ACC112 (cell line): Measurements from ENCODE around the gene CHTOP.
A peak's percentile ranks its signal among the peaks of the same experiment; 100 is the strongest.

ENCODE experiments used
- H2AFZ ChIP-seq: fragments of 200-600 bp; sonication (generic); one replicate; pipeline ENCODE4 v1.6.0; 2017; ENCODE audit warnings: antibody characterized with exemption, low read length; ENCODE audit not compliant: unreplicated experiment
- H3K27ac ChIP-seq: fragments of 200-600 bp; sonication (generic); 2 replicates; pipeline ENCODE4 v1.5.1; 2014; ENCODE audit warnings: low read depth, mild to moderate bottlenecking, antibody characterized with exemption, low read length, moderate library complexity
- H3K27me3 ChIP-seq: fragments of 200-600 bp; sonication (generic); 2 replicates; pipeline ENCODE4 v1.6.1; 2014; ENCODE audit warnings: mild to moderate bottlenecking, antibody characterized with exemption, low read length, moderate library complexity, mixed read lengths; ENCODE audit not compliant: insufficient read depth
- H3K36me3 ChIP-seq: fragments of 200-600 bp; sonication (generic); 2 replicates; pipeline ENCODE4 v1.6.1; 2016; ENCODE audit warnings: mild to moderate bottlenecking, antibody characterized with exemption, low read length, moderate library complexity, mixed read lengths; ENCODE audit not compliant: insufficient read depth
- H3K4me1 ChIP-seq: fragments of 200-600 bp; sonication (generic); one replicate; pipeline ENCODE4 v1.6.1; 2016; ENCODE audit warnings: low read length, mixed read lengths; ENCODE audit not compliant: insufficient read depth, unreplicated experiment, control insufficient read depth
- H3K4me3 ChIP-seq: fragments of 200-600 bp; sonication (generic); 2 replicates; pipeline ENCODE4 v1.5.1; 2014; ENCODE audit warnings: mild to moderate bottlenecking, low read depth, low read length
- H3K79me2 ChIP-seq: fragments of 200-600 bp; sonication (generic); one replicate; pipeline ENCODE4 v1.6.0; 2016; ENCODE audit warnings: low read length; ENCODE audit not compliant: control insufficient read depth, unreplicated experiment, insufficient read depth

Gene CHTOP

DNA sequence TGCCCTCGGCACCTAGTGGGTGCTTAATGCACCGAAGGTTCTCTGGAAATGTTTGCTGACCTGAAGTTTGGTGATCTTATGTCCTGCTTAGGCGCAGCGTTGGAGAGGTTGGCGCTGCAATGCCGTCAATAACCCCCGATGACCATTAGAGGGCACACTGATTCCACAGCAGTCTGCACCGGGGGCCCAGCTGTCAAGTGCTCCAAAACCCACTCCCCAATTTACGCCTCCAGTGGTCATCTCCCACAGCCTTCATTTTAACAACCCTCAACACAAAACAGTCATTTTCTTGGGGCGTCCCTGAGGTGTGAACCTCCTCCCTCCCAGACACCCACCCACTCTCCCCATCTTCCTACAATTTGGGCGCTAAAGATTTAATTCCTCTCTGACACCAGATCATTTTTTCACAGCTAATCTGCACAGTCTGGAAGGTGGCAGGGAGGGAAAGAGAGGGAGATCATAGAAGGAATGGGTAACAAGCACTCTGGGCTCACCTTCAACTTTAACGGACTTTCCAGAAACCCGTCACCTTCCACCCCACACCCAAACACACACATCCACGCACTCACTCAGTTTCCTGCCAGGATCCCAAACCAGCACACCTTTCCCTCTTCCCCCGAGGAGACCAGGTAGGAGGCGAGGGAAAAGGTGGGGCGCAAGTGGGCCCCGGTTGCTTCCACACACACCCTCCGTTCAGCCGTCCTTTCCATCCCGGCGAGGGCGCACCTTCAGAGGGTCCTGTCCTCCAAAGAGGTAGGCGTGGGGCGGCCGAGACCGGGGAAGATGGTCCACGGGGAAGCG lies 44.1 kb downstream of the CHTOP start:
- no peaks in the 10 kb centered on the region for H3K79me2 ChIP-seq
- peak overlapping the region; percentile 73 for H3K4me3 ChIP-seq
- H3K36me3 ChIP-seq: no peaks in the 10 kb centered on the region
- peak overlapping the region; percentile 69 for H2AFZ ChIP-seq
- peaks cover 38% of the 10 kb centered on the region for H3K27me3 ChIP-seq
- H3K4me1 ChIP-seq: no peaks in the 10 kb centered on the region
- no peak overlapping the region for H3K27ac ChIP-seq

DNA sequence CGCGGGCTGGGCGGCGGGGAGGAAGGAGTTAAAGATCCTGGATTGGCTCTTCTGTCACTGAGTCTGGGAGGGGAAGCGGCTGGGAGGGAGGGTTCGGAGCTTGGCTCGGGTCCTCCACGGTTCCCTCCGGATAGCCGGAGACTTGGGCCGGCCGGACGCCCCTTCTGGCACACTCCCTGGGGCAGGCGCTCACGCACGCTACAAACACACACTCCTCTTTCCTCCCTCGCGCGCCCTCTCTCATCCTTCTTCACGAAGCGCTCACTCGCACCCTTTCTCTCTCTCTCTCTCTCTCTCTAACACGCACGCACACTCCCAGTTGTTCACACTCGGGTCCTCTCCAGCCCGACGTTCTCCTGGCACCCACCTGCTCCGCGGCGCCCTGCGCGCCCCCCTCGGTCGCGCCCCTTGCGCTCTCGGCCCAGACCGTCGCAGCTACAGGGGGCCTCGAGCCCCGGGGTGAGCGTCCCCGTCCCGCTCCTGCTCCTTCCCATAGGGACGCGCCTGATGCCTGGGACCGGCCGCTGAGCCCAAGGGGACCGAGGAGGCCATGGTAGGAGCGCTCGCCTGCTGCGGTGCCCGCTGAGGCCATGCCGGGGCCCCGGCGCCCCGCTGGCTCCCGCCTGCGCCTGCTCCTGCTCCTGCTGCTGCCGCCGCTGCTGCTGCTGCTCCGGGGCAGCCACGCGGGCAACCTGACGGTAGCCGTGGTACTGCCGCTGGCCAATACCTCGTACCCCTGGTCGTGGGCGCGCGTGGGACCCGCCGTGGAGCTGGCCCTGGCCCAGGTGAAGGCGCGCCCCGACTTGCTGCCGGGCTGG lies 44.9 kb downstream of the CHTOP start, which contains the start of gene NPR1:
Gene NPR1, plus strand, starts transcription at position 170 of the 818 bp plus-strand sequence. Its CDS starts 421 bp downstream, at position 591.
- peaks cover 38% of the 10 kb centered on the region for H3K27me3 ChIP-seq
- no peaks in the 10 kb centered on the region for H3K36me3 ChIP-seq
- no peaks in the 10 kb centered on the region for H3K79me2 ChIP-seq
- H2AFZ ChIP-seq: peak within 1 kb of the TSS; percentile 69
- H3K27ac ChIP-seq: no peak within 1 kb of the TSS
- H3K4me3 ChIP-seq: peak within 1 kb of the TSS; percentile 73
- no peaks in the 10 kb centered on the region for H3K4me1 ChIP-seq

GRCh38 chr1:153679337-153680119 lies 45.7 kb downstream of the CHTOP start:
- H3K27me3 ChIP-seq: peaks cover 38% of the 10 kb centered on the region

DNA sequence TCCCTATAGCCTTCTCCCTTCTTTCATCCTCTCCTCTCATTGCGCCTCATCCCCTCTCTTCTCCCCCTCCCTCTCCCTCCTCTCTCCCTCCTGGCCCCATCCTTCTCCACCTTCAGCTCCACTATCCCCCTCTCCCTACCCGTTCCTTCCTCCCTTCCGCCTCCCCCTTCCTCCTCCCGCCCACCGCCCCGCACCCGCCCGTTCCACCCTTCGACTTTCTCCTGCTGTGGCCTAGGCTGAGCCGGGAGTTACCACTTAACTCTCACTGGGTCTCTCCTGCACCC lies 46.2 kb downstream of the CHTOP start:
- H3K4me1 ChIP-seq: no peaks in the 10 kb centered on the region
- H3K27me3 ChIP-seq: peaks cover 38% of the 10 kb centered on the region
- H3K4me3 ChIP-seq: no peak overlapping the region
- H2AFZ ChIP-seq: no peak overlapping the region
- no peak overlapping the region for H3K27ac ChIP-seq
- H3K79me2 ChIP-seq: no peaks in the 10 kb centered on the region
- H3K36me3 ChIP-seq: no peaks in the 10 kb centered on the region

More at GRCh38 chr1:153679337-153680119, 45.7 kb downstream of the CHTOP start:
- no peaks in the 10 kb centered on the region for H3K4me1 ChIP-seq
- H2AFZ ChIP-seq: peak overlapping the region; percentile 69
- no peak overlapping the region for H3K27ac ChIP-seq
- H3K79me2 ChIP-seq: no peaks in the 10 kb centered on the region
- H3K36me3 ChIP-seq: no peaks in the 10 kb centered on the region
- peak overlapping the region; percentile 73 for H3K4me3 ChIP-seq

DNA sequence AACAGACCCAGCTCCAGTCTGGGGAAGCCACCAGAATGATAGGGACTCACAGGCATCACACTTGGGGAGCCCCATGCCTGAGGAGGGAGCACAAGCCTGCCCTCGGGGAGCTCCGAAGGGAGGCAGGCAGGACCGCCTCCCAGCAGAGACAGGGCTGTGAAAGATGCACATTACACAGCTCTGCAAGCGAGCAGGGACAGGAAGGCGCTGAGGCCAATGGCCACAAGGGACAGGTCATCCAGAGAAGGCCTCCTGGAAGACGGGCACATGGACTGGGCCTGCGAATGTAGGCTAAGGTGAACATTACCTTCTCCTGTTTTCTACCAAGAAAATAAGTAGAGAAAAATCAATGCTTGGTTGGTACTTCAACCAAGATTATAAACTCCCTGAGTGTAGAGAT lies 48.9 kb downstream of the CHTOP start:
- Histone ChIP-seq H2AFZ (no peak overlapping the region), H3K79me2 (no peaks in the 10 kb centered on the region), H3K4me1 (no peaks in the 10 kb centered on the region), H3K36me3 (no peaks in the 10 kb centered on the region), H3K27me3 (peaks cover 38% of the 10 kb centered on the region), H3K27ac (no peak overlapping the region), H3K4me3 (no peak overlapping the region)

DNA sequence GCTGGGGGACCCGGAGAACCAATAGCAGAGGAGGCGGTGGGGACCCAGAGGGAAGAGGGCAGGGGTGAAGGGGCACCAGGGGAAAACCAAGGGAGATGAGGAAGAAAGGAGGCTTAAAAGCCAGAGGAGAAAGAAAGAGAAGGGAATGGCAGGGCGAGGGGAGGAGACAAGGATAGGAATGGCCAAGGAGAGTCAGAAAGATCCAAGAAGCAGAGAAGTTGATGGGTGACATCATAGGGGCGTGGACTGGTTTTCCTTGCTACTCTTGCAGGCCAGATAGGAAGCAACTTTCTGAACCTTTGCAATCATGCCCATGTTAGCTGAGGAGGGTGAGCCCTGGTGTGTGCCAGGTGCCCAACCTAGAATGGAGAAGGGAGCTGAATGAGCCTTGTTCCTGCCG lies 50.0 kb downstream of the CHTOP start:
- no peaks in the 10 kb centered on the region for H3K36me3 ChIP-seq
- no peak overlapping the region for H3K27ac ChIP-seq

DNA sequence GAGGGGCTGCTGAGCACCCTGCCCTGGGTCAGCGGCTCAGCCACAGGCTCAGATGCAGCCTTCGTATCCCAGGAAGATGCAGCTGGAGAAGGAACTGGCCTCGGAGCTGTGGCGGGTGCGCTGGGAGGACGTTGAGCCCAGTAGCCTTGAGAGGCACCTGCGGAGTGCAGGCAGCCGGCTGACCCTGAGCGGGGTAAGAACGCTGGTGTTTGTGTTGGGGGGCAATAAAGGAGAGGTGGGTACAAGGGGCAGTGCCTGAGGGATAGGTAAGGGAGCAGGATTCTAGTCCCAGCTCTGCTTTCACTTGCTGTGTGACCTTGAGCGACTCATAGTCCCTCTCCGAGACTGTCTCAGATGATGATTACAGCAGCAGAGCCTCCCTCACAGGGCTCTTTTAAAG lies 51.0 kb downstream of the CHTOP start:
- Histone ChIP-seq H3K36me3 (no peaks in the 10 kb centered on the region), H3K27ac (no peak overlapping the region), H2AFZ (no peak overlapping the region), H3K79me2 (no peaks in the 10 kb centered on the region), H3K4me3 (no peak overlapping the region), H3K4me1 (no peaks in the 10 kb centered on the region), H3K27me3 (peaks cover 17% of the 10 kb centered on the region)

More for the DNA sequence above, 50.0 kb downstream of the CHTOP start:
- Histone ChIP-seq H3K4me1 (no peaks in the 10 kb centered on the region), H3K79me2 (no peaks in the 10 kb centered on the region), H2AFZ (no peak overlapping the region), H3K4me3 (no peak overlapping the region), H3K27me3 (peaks cover 28% of the 10 kb centered on the region)

- Histone ChIP-seq H3K4me1 (no peaks in the 10 kb centered on the region), H2AFZ (no peak overlapping the region), H3K4me3 (no peak overlapping the region), H3K27ac (no peak overlapping the region), H3K27me3 (peaks cover 9% of the 10 kb centered on the region), H3K36me3 (no peaks in the 10 kb centered on the region), H3K79me2 (no peaks in the 10 kb centered on the region)
Observed at GRCh38 chr1:153685544-153686340, 51.9 kb downstream of the CHTOP start.

DNA sequence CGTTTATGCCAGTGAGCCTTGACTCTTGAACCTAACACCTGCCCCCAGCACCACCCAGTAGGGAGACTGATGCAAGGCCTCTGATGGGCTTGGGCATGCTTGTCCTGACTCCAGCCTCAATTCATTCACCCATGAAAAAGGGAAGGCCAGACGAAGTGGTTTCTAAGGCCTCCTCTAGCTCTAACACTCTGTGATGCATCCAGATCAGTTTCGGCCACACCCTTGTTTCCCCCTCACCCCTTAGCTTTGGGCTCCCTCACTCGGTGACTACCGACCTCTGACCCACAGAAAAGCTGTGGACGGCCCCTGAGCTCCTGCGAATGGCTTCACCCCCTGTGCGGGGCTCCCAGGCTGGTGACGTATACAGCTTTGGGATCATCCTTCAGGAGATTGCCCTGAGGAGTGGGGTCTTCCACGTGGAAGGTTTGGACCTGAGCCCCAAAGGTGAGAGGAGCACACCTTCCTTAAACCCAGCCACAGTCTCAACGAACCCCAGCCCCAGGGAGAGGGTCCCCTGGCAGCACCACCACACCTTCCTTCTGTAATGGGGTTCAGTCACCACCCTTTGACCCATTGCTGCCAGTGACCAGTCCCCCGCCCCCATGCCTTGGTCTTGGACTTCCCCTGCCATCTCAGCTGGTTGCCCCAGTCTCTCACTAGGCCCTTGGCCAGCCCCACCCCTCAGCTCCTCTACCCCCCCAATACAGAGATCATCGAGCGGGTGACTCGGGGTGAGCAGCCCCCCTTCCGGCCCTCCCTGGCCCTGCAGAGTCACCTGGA lies 53.7 kb downstream of the CHTOP start:
- H3K4me1 ChIP-seq: no peaks in the 10 kb centered on the region
- no peak overlapping the region for H3K4me3 ChIP-seq
- no peaks in the 10 kb centered on the region for H3K27me3 ChIP-seq
- no peak overlapping the region for H2AFZ ChIP-seq
- H3K36me3 ChIP-seq: no peaks in the 10 kb centered on the region
- H3K79me2 ChIP-seq: no peaks in the 10 kb centered on the region
- H3K27ac ChIP-seq: no peak overlapping the region
